Activated gamma-delta T cell (primary cell): ENCODE measurements around the gene RNF138.
"Not testable (repeated sequence)": the region's sequence is repeated elsewhere in the genome, so short reads cannot be mapped to it uniquely, and the experiment has no call there.

ENCODE experiments used
- DNase-seq: peaks from one replicate; lab custom pipeline; 2025; lab: John Stamatoyannopoulos, UW

The RNF138 gene

DNA sequence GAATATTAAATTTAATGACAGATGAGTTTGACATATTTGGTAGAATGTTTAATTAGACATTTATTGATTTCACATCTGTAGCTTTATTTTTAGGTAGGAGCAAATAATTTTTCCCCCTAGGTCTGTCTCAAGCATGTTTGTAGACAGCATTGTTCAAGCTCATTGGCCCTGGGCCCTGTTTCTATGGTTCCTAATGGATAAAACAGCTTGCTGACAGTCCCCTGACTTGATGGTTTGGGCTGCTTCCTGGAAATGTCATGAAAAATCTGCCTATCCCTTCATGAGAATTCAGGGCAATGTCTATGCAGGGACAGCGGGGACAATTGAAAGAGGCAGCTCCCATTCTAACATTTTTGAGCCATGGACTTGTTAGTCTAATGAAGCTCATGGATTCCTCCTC, 83.6 kb downstream of the RNF138 start:
- DNase-seq, result no peak

DNA sequence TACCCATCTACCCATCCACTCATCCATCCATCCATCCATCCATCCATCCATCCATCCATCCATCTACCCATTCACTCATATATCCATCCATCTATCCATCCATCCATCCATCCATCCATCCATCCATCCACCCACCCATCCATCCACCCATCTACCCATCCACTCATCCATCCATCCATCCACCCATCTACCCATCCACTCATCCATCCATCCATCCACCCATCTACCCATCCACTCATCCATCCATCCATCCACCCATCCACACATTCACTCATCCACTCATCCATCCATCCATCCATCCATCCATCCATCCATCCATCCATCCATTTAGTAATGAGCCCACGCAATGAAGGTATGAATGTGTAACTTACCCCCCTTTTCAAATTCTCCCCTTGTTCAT, 85.1 kb downstream of the RNF138 start:
- not testable (repeated sequence) for DNase-seq

DNA sequence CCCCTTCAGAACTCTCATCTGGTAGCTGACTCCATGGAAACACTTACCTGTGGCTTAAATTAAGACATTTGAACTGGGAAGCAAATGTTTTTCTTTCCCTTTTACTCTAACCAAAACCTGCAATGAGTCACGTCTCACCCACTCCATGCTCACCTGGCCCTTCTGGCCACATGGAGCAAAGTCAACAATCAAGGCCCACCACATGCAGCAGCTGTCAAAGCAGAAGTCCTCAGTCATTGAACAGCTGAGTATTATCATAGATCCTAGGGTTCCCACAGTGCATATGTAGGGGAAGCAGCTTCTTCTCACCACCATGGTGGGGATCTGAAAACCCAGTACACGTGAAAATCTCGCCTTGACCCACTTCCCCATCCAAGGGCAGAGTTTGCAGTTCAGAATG, 85.9 kb downstream of the RNF138 start:
- DNase-seq, result no peak
